ENCODE measurements around the gene CPSF2. TPM values are rescaled to one million over a fixed set of nuclear protein-coding genes. Genes with fewer than 3 reads are reported as not detected.
"Not testable (repeated sequence)": the region's sequence is repeated elsewhere in the genome, so short reads cannot be mapped to it uniquely, and the experiment has no call there.

CPSF2 gene
- total and polyA plus RNA-seq, 12 donors: 4.3 to 70.4 (median 42.6) TPM

GRCh38 chr14:92185559-92185958, 63.8 kb downstream of the CPSF2 start:
- no peak for TF ChIP-seq POLR2A (IDR thresholded peaks at IDR 0.05)
- TF ChIP-seq CTCF (IDR thresholded peaks at IDR 0.05): no peak
- intact Hi-C loops (cut with DNase I): no loop called here
- no peaks in the 10 kb centered on the region for H3K4me1 ChIP-seq (replicated peaks in 1 of 2)
- H3K27ac ChIP-seq: no peak overlapping the region
- no peak overlapping the region for H3K4me3 ChIP-seq
- H3K27me3 ChIP-seq: no peaks in the 10 kb centered on the region
- H3K36me3 ChIP-seq (replicated peaks in 1 of 2): no peaks in the 10 kb centered on the region
- H3K9me3 ChIP-seq (replicated peaks in 1 of 3): no peaks in the 10 kb centered on the region
- no peak for DNase-seq
- WGBS, 4 donors: 81 to 92% (median 91%) methylated on average over 6 of the region's 6 CpGs

GRCh38 chr14:92187616-92188015, 65.8 kb downstream of the CPSF2 start:
- intact Hi-C loops (cut with DNase I); H3K9me3 ChIP-seq (replicated peaks in 1 of 3); H3K27ac ChIP-seq; DNase-seq; H3K4me3 ChIP-seq; H3K4me1 ChIP-seq (replicated peaks in 1 of 2); H3K27me3 ChIP-seq; H3K36me3 ChIP-seq (replicated peaks in 1 of 2): not testable (repeated sequence)
- 87 to 94% (median 91%) methylated on average over 3 to 23 of the region's 23 CpGs for WGBS, 4 donors

GRCh38 chr14:92190768-92191167, 69.0 kb downstream of the CPSF2 start:
- Histone ChIP-seq H3K27ac (no peak overlapping the region), H3K27me3 (no peaks in the 10 kb centered on the region), H3K4me1 (replicated peaks in 1 of 2) (no peaks in the 10 kb centered on the region), H3K36me3 (replicated peaks in 1 of 2) (no peaks in the 10 kb centered on the region), H3K9me3 (replicated peaks in 1 of 3) (no peaks in the 10 kb centered on the region), H3K4me3 (no peak overlapping the region)
- 66 to 77% (median 72%) methylated on average over 1 to 6 of the region's 6 CpGs for WGBS, 4 donors
- intact Hi-C loops (cut with DNase I): no loop called here
- DNase-seq: no peak
- no peak for TF ChIP-seq CTCF (IDR thresholded peaks at IDR 0.05)
- TF ChIP-seq POLR2A (IDR thresholded peaks at IDR 0.05): no peak

- H3K4me3 ChIP-seq: no peak overlapping the region
- TF ChIP-seq POLR2A (IDR thresholded peaks at IDR 0.05) (no peak), CTCF (IDR thresholded peaks at IDR 0.05) (no peak)
- no peak for DNase-seq
- H3K27ac ChIP-seq: no peak overlapping the region
- H3K9me3 ChIP-seq (replicated peaks in 1 of 3): no peaks in the 10 kb centered on the region
- no peaks in the 10 kb centered on the region for H3K27me3 ChIP-seq
- WGBS, 4 donors: 76 to 86% (median 84%) methylated on average over 2 to 5 of the region's 5 CpGs
- H3K4me1 ChIP-seq (replicated peaks in 1 of 2): no peaks in the 10 kb centered on the region
- intact Hi-C loops (cut with DNase I): no loop called here
- no peaks in the 10 kb centered on the region for H3K36me3 ChIP-seq (replicated peaks in 1 of 2)
These were observed 77.0 kb downstream of the CPSF2 start for GRCh38 chr14:92198804-92199203.

GRCh38 chr14:92199763-92200162, 78.0 kb downstream of the CPSF2 start:
- no peak overlapping the region for H3K27ac ChIP-seq
- no peaks in the 10 kb centered on the region for H3K9me3 ChIP-seq (replicated peaks in 1 of 3)
- no peak for TF ChIP-seq CTCF (IDR thresholded peaks at IDR 0.05)
- TF ChIP-seq POLR2A (IDR thresholded peaks at IDR 0.05): no peak
- intact Hi-C loops (cut with DNase I): no loop called here
- no peaks in the 10 kb centered on the region for H3K4me1 ChIP-seq (replicated peaks in 1 of 2)
- DNase-seq: no peak
- H3K27me3 ChIP-seq: no peaks in the 10 kb centered on the region
- H3K36me3 ChIP-seq (replicated peaks in 1 of 2): no peaks in the 10 kb centered on the region
- 46 to 48% (median 47%) methylated on average over 6 of the region's 6 CpGs for WGBS, 4 donors
- H3K4me3 ChIP-seq: no peak overlapping the region
